GM10847 (cell line): Measurements from ENCODE around the gene KCNN3.

Experiments used
- POLR2A ChIP-seq: IDR thresholded peaks from 2 replicates; pipeline ENCODE4 v1.6.1; 2011; ENCODE audit not compliant: insufficient read length; ENCODE audit errors: extremely low read depth

KCNN3 gene

DNA sequence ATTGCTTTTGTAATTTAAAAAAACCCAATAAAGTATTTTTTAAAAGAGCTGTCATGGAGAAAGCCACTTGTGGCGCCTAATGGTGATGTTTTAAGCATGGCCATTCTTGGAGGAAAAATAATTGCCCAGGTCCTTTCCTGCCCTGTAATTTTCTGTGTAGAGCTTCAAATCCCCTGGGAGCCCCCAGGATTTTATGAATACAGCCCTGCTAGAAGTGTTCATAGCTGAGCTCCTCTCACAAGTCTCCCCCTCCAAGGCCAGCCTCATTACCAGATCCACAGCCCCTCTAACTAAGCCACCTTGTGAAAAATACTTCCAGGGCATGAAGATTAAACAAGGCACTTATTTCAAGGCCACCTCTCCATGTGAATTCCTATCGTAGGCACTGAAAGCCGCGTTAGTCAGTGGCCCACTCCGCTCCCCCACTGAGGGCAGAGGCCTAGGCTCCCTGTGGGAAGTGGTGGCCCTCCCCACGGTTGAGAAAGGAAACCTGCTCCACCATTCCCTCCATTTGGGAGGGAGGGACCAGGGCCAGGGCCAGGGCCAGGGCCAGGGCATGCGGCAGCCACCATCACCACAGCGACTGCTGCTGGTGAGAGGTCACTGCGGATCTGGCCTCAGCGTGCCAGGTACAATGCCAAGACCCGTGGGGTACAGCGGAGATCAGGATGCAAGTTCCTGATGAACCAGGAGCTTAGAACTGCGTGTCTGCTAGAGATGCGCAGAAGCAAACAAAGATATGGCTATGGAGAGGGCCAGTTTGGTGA is 83.1 kb downstream of the KCNN3 start:
- no peak for TF ChIP-seq POLR2A

DNA sequence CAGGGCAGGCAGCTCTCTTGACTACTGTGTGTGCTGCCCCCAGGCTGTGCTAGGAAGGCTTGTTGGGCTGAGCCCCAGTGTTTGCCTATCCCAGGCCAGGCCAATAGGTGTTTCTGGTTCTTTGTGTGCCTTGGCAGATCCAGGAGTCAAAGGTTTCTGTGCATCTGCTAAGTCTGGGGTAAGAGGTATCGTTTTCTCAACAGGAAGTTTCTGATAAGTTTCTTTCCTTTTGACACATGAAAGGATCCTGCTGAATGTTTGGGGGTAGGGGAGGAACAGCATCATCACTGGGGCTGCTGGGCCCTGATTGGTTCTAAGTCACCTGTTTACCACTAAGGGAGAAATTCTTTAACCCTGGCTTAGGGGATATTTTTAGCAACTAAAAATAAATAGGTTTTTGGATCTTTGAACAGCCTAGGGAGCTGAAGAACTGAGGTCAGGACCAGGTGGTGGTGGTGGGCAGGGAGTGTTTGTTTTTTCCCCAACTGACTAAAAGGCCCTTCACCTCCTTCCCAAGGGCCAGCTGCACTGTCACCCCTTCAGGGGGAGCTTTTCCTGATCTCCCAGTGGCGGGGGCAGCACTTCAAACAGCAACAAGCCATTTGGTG is 85.1 kb downstream of the KCNN3 start:
- TF ChIP-seq POLR2A, result no peak

DNA sequence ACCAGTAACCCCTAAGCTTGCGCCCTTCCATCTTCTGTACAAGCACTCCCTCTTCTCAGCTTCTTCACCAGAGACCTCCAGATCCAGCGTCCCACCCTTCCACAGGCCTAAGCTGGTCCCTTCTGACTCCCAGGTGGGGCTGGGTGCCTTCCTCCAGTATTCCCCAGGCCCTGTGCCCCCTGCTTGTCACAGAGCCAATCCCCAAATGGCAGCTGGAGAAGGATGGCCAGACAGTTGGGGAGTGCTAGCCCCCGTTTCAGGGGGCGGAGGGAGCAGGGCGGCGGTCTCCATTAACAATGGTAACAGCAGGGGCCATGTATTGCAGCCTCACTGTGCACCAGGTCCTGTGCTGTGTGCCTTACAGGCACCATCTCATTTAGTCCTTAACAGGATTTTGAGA is 85.7 kb downstream of the KCNN3 start:
- no peak for TF ChIP-seq POLR2A

GRCh38 chr1:154783976-154784375 is 86.1 kb downstream of the KCNN3 start:
- TF ChIP-seq POLR2A, result no peak

- TF ChIP-seq POLR2A, result no peak
These were observed 89.5 kb downstream of the KCNN3 start for GRCh38 chr1:154780541-154780940.

DNA sequence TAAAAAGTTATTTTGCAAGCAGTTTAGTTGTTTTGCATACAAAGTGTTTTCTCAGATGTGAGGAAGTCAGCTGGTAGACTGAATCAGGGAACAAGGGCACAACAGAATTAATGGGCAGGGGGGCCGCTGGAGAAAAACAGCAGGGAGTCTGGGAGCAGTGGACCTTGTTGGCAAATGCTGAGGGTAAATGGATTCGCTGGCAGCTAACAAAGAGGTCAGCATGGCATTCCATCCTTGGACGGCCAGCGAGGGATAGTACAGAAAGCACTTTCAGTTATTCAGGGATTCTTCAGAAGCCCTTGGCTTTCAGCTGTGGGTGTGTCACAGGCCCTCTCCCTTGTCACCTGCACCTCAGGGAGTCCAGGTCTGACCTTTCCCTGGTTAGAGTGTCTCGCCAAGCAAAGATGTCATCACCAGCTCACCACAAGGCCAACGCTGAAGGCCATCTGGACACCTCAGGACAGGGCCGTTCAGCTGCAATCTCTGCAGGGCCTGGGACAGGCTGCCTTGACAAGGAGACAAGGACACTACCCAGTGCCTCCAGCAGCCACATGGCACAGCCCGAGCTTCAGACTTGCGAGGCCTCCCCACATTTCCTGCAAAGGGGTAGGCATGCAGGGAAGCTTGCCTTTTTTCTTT is 90.4 kb downstream of the KCNN3 start:
- no peak for TF ChIP-seq POLR2A

- TF ChIP-seq POLR2A, result no peak
These were observed 91.1 kb downstream of the KCNN3 start for GRCh38 chr1:154778944-154779343.

DNA sequence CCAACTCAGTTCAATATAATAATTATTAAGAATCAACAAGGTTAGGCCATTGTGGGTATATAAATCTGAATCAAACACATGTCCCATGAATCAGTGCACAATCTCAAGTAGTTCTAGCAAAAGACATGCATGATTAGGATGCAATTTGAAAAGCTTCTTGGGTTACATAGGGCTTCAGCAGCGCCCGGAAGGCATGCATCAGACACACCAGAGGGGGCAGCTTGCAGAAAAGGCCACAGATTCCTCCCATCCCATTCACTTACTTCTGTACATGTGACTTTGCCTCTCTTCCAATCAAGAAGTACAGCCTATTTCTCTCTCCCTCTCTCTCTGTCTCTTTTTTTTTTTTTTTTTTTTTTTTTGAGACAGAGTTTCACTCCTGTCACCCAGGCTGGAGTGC is 91.8 kb downstream of the KCNN3 start:
- TF ChIP-seq POLR2A, result no peak

DNA sequence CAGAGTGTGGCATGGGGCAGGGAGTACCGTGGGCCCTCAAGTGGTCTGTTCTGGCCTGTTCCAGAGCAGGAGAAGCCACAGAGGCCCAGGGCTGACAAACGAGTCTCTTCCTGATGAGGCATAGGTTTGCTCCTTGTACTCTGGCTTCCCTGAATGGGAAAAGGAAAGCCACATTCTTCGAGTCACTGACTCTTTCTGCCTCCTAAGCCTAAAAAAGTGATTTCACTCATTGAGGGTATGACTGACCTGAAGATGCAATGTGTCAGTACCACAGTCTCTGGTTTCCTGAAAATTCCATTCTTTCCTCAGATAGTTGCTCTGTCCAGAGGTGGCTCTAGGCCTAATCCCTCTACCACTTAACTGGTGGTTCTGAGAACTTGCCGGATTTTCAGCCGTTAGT is 92.3 kb downstream of the KCNN3 start:
- no peak for TF ChIP-seq POLR2A

DNA sequence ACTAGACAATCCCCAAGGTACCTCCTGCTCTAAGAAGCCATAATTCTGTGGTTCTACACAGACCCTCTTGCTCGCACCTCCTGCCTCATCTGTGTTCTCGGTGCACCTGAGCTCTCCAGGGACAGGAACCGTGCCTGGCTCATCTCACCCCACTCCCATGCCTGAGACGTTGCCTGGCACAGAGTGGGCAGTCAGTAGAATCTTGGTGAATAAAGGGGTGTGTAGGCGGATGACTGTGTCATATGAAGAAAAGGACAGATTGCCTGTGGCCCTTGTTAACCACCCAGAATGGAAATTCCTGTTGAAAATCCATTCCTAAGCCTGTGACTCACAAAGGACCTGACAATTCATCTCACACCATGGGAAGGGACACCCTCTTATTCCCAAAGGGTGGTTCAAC is 92.9 kb downstream of the KCNN3 start:
- TF ChIP-seq POLR2A, result no peak

DNA sequence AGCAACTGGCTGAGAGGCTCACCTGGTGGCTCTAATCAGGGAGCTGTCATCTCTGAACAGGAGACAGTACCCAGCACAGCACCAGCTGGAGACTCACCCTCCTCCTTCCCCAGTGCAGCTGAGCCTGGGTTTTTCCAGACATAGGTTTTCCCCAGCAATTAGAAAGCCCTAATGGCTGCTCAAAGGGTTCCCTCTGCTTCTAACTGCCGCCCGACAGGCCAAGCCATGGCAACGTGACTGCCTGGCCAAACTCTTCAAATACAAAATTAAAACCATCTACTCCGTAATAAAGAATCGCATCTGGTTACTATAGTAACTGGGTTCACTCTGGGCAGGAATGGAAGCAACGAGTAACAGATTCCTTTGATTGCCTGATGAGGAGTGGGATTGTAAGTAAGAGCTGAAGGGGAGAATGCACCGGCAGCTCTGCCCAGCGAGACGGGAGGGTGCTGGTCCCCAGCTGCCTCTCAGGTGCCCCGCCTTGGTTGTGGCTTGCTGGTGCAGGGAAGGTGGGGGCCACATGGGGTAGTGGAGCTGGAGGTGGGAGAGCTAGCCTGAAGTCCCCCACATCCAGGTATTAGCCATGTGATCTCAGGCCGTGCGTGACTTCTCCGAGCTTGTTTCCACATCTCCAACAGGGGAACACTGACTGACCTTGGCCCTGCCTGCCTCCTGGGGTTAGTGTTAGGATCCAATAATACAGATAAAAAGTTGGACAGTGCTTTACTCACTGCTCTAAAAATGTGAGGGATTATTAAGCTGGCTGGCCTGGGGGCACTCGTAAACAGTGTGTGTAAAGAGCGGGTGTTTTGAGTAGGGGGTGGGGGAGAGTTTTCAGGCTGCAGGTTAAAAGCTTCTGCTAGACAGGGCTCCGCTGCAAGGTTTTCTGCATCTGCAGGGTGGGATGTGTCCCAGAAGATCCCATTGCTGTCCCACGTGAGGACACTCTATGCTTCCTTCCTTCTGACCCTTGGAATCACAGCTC is 94.2 kb downstream of the KCNN3 start:
- no peak for TF ChIP-seq POLR2A

- no peak for TF ChIP-seq POLR2A
These were observed 95.8 kb downstream of the KCNN3 start for GRCh38 chr1:154774175-154774855.

DNA sequence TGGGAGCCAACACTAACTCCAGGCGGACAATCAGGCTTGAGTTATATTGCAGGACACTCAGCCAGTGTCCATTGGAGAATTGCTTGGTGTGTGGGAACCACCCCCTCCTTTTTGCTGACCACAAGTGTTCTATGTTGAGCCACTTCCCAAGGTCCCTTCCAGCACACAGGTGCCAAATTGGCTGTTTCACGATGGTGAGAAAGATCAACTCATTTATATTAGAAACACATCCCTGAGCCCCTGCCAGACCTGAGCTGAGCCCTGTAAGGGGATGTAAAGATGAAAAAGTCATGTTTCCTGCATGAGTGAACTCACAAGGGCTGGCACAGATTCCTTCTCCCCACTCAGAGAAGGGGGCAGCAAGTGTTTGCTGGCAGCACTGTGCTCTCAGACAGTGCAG is 96.5 kb downstream of the KCNN3 start:
- TF ChIP-seq POLR2A, result no peak

GRCh38 chr1:154772606-154773506 is 97.2 kb downstream of the KCNN3 start:
- TF ChIP-seq POLR2A, result no peak
